ENCODE data around the gene ARSK. TPM values are rescaled to one million over a fixed set of nuclear protein-coding genes. Genes with fewer than 3 reads are reported as not detected.

ARSK gene
- total RNA-seq, 1 experiment from 2014 or later: 8.5 TPM

DNA sequence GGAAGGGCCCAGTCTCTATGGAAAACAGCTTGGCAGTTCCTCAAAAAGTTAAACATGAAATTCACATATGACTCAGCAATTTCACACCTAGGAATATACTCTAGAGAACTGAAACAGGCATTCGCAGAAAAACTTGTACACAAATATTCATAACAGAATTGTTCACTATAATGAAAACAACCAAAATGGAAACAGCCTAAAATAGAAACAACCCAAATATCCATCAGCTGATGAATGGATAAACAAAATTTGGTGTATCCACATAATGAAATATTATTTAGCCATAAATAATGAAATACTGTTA lies 60.2 kb downstream of the ARSK start:
- TF ChIP-seq, protein P1, sequence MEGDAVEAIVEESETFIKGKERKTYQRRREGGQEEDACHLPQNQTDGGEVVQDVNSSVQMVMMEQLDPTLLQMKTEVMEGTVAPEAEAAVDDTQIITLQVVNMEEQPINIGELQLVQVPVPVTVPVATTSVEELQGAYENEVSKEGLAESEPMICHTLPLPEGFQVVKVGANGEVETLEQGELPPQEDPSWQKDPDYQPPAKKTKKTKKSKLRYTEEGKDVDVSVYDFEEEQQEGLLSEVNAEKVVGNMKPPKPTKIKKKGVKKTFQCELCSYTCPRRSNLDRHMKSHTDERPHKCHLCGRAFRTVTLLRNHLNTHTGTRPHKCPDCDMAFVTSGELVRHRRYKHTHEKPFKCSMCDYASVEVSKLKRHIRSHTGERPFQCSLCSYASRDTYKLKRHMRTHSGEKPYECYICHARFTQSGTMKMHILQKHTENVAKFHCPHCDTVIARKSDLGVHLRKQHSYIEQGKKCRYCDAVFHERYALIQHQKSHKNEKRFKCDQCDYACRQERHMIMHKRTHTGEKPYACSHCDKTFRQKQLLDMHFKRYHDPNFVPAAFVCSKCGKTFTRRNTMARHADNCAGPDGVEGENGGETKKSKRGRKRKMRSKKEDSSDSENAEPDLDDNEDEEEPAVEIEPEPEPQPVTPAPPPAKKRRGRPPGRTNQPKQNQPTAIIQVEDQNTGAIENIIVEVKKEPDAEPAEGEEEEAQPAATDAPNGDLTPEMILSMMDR (conservative IDR thresholded peaks at IDR 0.05): no peak
- no peak overlapping the region for H4K5ac ChIP-seq (ENCODE audit: insufficient read length, low read depth, low read length)
- no peaks in the 10 kb centered on the region for H3K4me1 ChIP-seq (ENCODE audit: insufficient read depth, low read length)
- H2BK20ac ChIP-seq (ENCODE audit: low read depth, low read length, poor library complexity, severe bottlenecking): no peak overlapping the region
- H2BK12ac ChIP-seq (ENCODE audit: insufficient read length, low read depth, low read length): no peak overlapping the region
- WGBS (ENCODE audit: extremely low coverage, insufficient read length, low lambda C conversion rate): no CpG with 5 or more reads among the region's 1 CpG
- Mint-ChIP-seq H3K27ac (no peak overlapping the region), H3K27me3 (ENCODE audit: low read depth) (peaks cover 30% of the 10 kb centered on the region), H3K36me3 (ENCODE audit: insufficient read depth in 1 of 3, low read depth in 3 of 3) (peaks cover 5 to 14% (median 5%) of the 10 kb centered on the region in 3 experiments; a peak in 5 of 7 replicates), H3K4me1 (peaks cover 9 to 10% of the 10 kb centered on the region in 2 experiments), H3K4me3 (no peak overlapping the region), H3K9me3 (peaks cover 13 to 14% of the 10 kb centered on the region in 2 experiments)
- no peak overlapping the region for H3K27ac ChIP-seq (ENCODE audit: insufficient read length, low read depth, low read length)
- no peak overlapping the region for H3K9ac ChIP-seq (ENCODE audit: extremely low read depth, insufficient read length, low read length)
- H3K27me3 ChIP-seq (ENCODE audit: insufficient read depth, low read length): peaks cover 15% of the 10 kb centered on the region
- H3K18ac ChIP-seq (ENCODE audit: insufficient read length, low read depth, low read length): no peak overlapping the region
- H3K23ac ChIP-seq (ENCODE audit: insufficient read length, low read depth, low read length): no peak overlapping the region
- no peak overlapping the region for H3K14ac ChIP-seq (ENCODE audit: insufficient read depth, low read length)
- no peak overlapping the region for H2AFZ ChIP-seq (ENCODE audit: low read length)
- no peaks in the 10 kb centered on the region for H3K9me3 ChIP-seq (ENCODE audit: control insufficient read depth, low read depth, low read length)
- H4K20me1 ChIP-seq (ENCODE audit: control insufficient read depth, insufficient read depth, insufficient read length): no peaks in the 10 kb centered on the region
- no peak overlapping the region for H2BK120ac ChIP-seq (ENCODE audit: low read depth, low read length, poor library complexity, severe bottlenecking)
- H3K23me2 ChIP-seq (ENCODE audit: insufficient read length, low read depth, low read length, poor library complexity, severe bottlenecking): peaks cover 4% of the 10 kb centered on the region
- H2AK5ac ChIP-seq (ENCODE audit: insufficient read length, low read length): no peak overlapping the region
- no peak overlapping the region for H3T11ph ChIP-seq (ENCODE audit: low read length)
- no peaks in the 10 kb centered on the region for H3K79me2 ChIP-seq (ENCODE audit: insufficient read depth, low read length)
- no peak overlapping the region for H2BK15ac ChIP-seq (ENCODE audit: low read depth, low read length)
- H3K56ac ChIP-seq (ENCODE audit: insufficient read length, low read depth, low read length): no peak overlapping the region
- no peaks in the 10 kb centered on the region for H3K79me1 ChIP-seq (ENCODE audit: insufficient read depth, low read depth, low read length, poor library complexity, severe bottlenecking)
- no peak overlapping the region for H4K91ac ChIP-seq (ENCODE audit: insufficient read length, low read depth, low read length)
- H2BK5ac ChIP-seq (ENCODE audit: insufficient read length, low read length): no peak overlapping the region
- H4K8ac ChIP-seq (replicated peaks; ENCODE audit: insufficient read length, low read depth, low read length): no peak overlapping the region
- no peak for DNase-seq
- no peak overlapping the region for H3K4ac ChIP-seq (ENCODE audit: low read depth, low read length)
- H3K4me2 ChIP-seq (ENCODE audit: insufficient read depth, insufficient read length, low read length): no peak overlapping the region

All from H9 (cell line).